ENCODE measurements around the gene PDLIM1.

PDLIM1 gene

DNA sequence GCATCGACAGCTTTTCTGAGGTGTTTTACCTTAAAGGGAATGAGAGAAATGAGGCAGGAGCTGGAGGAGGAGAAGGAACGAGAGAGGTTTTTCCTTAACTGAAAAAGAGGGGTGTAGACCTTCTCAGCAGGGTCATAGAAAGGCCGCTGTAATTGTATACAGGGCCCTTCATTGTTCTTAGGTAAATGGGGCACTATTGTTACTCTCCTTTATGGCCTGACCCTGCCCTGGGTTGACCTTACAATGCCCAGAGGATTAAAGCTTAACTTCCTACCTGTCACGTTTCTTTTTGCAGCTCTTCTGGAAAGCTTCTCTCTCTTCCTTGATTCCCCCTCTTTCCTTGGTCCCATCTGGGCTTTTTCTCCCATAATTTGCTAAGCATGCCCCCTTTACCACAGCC lies 13.7 kb upstream of the PDLIM1 start:
- TF ChIP-seq CTCF (IDR thresholded peaks at IDR 0.05; ENCODE audit: low read depth, low read length) (no peak), POLR2A (IDR thresholded peaks at IDR 0.05; ENCODE audit: extremely low read depth, insufficient read length) (no peak), MAX (IDR thresholded peaks at IDR 0.05; ENCODE audit: low read depth, low read length) (no peak), MYC (IDR thresholded peaks at IDR 0.05; ENCODE audit: low read depth, low read length) (no peak)
- H3K4me3 ChIP-seq (ENCODE audit: low read depth, low read length) = no peak overlapping the region
- no peak for DNase-seq (ENCODE audit: low read depth)

DNA sequence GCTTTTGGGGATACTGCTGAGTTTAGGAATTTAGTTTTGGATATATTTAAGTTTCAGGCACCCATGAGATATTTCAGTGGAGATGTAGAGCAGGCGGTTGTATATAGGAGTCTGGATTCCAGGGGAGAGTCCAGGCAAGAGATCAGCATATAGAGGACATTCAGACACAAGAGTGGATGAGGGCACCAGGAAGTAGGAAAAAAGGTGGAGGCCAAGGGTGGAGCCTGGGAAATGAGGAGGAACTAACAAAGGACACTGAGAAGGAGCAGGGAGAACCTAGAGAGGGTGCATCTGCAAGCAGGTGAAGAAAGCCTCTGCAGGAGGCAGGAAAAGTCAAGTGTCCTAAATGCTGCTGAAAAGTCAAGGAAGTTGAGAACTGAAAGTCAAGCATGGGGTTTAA lies 13.1 kb upstream of the PDLIM1 start:
- no peak overlapping the region for H3K4me3 ChIP-seq (ENCODE audit: low read depth, low read length)
- TF ChIP-seq POLR2A (IDR thresholded peaks at IDR 0.05; ENCODE audit: extremely low read depth, insufficient read length) (no peak), CTCF (IDR thresholded peaks at IDR 0.05; ENCODE audit: low read depth, low read length) (no peak)
- no peak for DNase-seq (ENCODE audit: low read depth)

DNA sequence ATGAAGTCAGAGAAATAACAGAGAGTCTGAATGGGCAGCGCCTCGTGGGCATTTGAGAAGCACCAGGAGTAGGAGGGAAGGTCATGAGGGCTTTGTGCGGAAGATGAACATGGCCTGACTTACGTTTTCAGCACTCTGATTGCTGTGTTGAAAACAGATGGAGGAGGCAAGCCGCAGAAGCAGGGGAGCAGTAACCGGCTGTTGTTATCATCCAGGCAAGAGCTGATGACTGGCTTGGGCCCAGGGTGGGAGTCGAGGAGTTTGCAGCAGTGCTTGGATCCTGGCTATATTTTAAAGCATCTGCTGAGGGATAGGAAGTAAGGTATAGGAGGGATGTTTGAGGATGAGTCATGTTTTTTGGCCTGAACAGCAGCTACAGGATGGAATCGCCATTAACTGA lies 12.7 kb upstream of the PDLIM1 start:
- DNase-seq (ENCODE audit: low read depth) = no peak
- no peak overlapping the region for H3K4me3 ChIP-seq (ENCODE audit: low read depth, low read length)
- TF ChIP-seq MYC (IDR thresholded peaks at IDR 0.05; ENCODE audit: low read depth, low read length) = no peak
- no peak for TF ChIP-seq POLR2A (IDR thresholded peaks at IDR 0.05; ENCODE audit: extremely low read depth, insufficient read length)
- TF ChIP-seq CTCF (IDR thresholded peaks at IDR 0.05; ENCODE audit: low read depth, low read length) = no peak
- no peak for TF ChIP-seq MAX (IDR thresholded peaks at IDR 0.05; ENCODE audit: low read depth, low read length)

- TF ChIP-seq POLR2A (IDR thresholded peaks at IDR 0.05; ENCODE audit: extremely low read depth, insufficient read length) (no peak), CTCF (IDR thresholded peaks at IDR 0.05; ENCODE audit: low read depth, low read length) (no peak), MAX (IDR thresholded peaks at IDR 0.05; ENCODE audit: low read depth, low read length) (no peak), MYC (IDR thresholded peaks at IDR 0.05; ENCODE audit: low read depth, low read length) (no peak)
- DNase-seq (ENCODE audit: low read depth) = no peak
- H3K4me3 ChIP-seq (ENCODE audit: low read depth, low read length) = no peak overlapping the region
Observed at GRCh38 chr10:95300022-95300539, 9.3 kb upstream of the PDLIM1 start.

GRCh38 chr10:95297402-95297801 lies 6.6 kb upstream of the PDLIM1 start:
- H3K4me3 ChIP-seq (ENCODE audit: low read depth, low read length) = no peak overlapping the region
- TF ChIP-seq MYC (IDR thresholded peaks at IDR 0.05; ENCODE audit: low read depth, low read length) (no peak), POLR2A (IDR thresholded peaks at IDR 0.05; ENCODE audit: extremely low read depth, insufficient read length) (no peak), CTCF (IDR thresholded peaks at IDR 0.05; ENCODE audit: low read depth, low read length) (no peak), MAX (IDR thresholded peaks at IDR 0.05; ENCODE audit: low read depth, low read length) (no peak)
- DNase-seq (ENCODE audit: low read depth) = peak; percentile 49

GRCh38 chr10:95296764-95297163 lies 6.0 kb upstream of the PDLIM1 start:
- no peak overlapping the region for H3K4me3 ChIP-seq (ENCODE audit: low read depth, low read length)
- TF ChIP-seq MYC (IDR thresholded peaks at IDR 0.05; ENCODE audit: low read depth, low read length) (no peak), MAX (IDR thresholded peaks at IDR 0.05; ENCODE audit: low read depth, low read length) (no peak), POLR2A (IDR thresholded peaks at IDR 0.05; ENCODE audit: extremely low read depth, insufficient read length) (no peak), CTCF (IDR thresholded peaks at IDR 0.05; ENCODE audit: low read depth, low read length) (no peak)
- no peak for DNase-seq (ENCODE audit: low read depth)
